ENCODE measurements around the gene KRTAP10-10. TPM values are rescaled to one million over a fixed set of nuclear protein-coding genes. Genes with fewer than 3 reads are reported as not detected.

KRTAP10-10 gene
- polyA plus RNA-seq, 2 donors = not detected

GRCh38 chr21:44647222-44647552, 10.0 kb downstream of the KRTAP10-10 start:
- H3K4me1 ChIP-seq (ENCODE audit: control insufficient read depth in 2 of 2, insufficient read depth in 2 of 2, low read length in 1 of 2) = no peaks in the 10 kb centered on the region
- H3K4me3 ChIP-seq (ENCODE audit: low read depth in 1 of 2, low read length in 2 of 2) = no peak overlapping the region
- no peaks in the 10 kb centered on the region for H3K27me3 ChIP-seq (ENCODE audit: control insufficient read depth in 1 of 2, insufficient read depth in 2 of 2, low read length in 2 of 2)
- no peak overlapping the region for H3K27ac ChIP-seq (ENCODE audit: low read depth in 2 of 2, low read length in 1 of 2)
- WGBS, 2 donors = 51 to 58% methylated on average over 8 of the region's 8 CpGs
- H3K9me3 ChIP-seq (ENCODE audit: control insufficient read depth in 2 of 2, insufficient read depth in 1 of 2, low read depth in 1 of 2, low read length in 1 of 2) = peaks cover 0 to 7% of the 10 kb centered on the region in 2 donors
- H3K36me3 ChIP-seq (ENCODE audit: control insufficient read depth in 2 of 2, insufficient read depth in 2 of 2, low read length in 1 of 2) = no peaks in the 10 kb centered on the region

GRCh38 chr21:44648557-44649311, 11.6 kb downstream of the KRTAP10-10 start:
- Histone ChIP-seq H3K9me3 (ENCODE audit: control insufficient read depth in 2 of 2, insufficient read depth in 1 of 2, low read depth in 1 of 2, low read length in 1 of 2) (peaks cover 0 to 4% of the 10 kb centered on the region in 2 donors), H3K4me3 (ENCODE audit: low read depth in 1 of 2, low read length in 2 of 2) (no peak overlapping the region), H3K27me3 (ENCODE audit: control insufficient read depth in 1 of 2, insufficient read depth in 2 of 2, low read length in 2 of 2) (no peaks in the 10 kb centered on the region), H3K4me1 (ENCODE audit: control insufficient read depth in 2 of 2, insufficient read depth in 2 of 2, low read length in 1 of 2) (no peaks in the 10 kb centered on the region), H3K36me3 (ENCODE audit: control insufficient read depth in 2 of 2, insufficient read depth in 2 of 2, low read length in 1 of 2) (no peaks in the 10 kb centered on the region), H3K27ac (ENCODE audit: low read depth in 2 of 2, low read length in 1 of 2) (no peak overlapping the region)
- WGBS, 2 donors = 76 to 81% methylated on average over 32 to 33 of the region's 33 CpGs

GRCh38 chr21:44649521-44650100, 12.5 kb downstream of the KRTAP10-10 start:
- no peak overlapping the region for H3K4me3 ChIP-seq (ENCODE audit: low read depth in 1 of 2, low read length in 2 of 2)
- H3K36me3 ChIP-seq (ENCODE audit: control insufficient read depth in 2 of 2, insufficient read depth in 2 of 2, low read length in 1 of 2) = no peaks in the 10 kb centered on the region
- H3K4me1 ChIP-seq (ENCODE audit: control insufficient read depth in 2 of 2, insufficient read depth in 2 of 2, low read length in 1 of 2) = no peaks in the 10 kb centered on the region
- 88 to 89% methylated on average over 18 of the region's 18 CpGs for WGBS, 2 donors
- no peaks in the 10 kb centered on the region for H3K27me3 ChIP-seq (ENCODE audit: control insufficient read depth in 1 of 2, insufficient read depth in 2 of 2, low read length in 2 of 2)
- H3K27ac ChIP-seq (ENCODE audit: low read depth in 2 of 2, low read length in 1 of 2) = no peak overlapping the region
- no peaks in the 10 kb centered on the region for H3K9me3 ChIP-seq (ENCODE audit: control insufficient read depth in 2 of 2, insufficient read depth in 1 of 2, low read depth in 1 of 2, low read length in 1 of 2)

- Histone ChIP-seq H3K4me3 (ENCODE audit: low read depth in 1 of 2, low read length in 2 of 2) (no peak overlapping the region), H3K9me3 (ENCODE audit: control insufficient read depth in 2 of 2, insufficient read depth in 1 of 2, low read depth in 1 of 2, low read length in 1 of 2) (no peaks in the 10 kb centered on the region), H3K36me3 (ENCODE audit: control insufficient read depth in 2 of 2, insufficient read depth in 2 of 2, low read length in 1 of 2) (no peaks in the 10 kb centered on the region), H3K27ac (ENCODE audit: low read depth in 2 of 2, low read length in 1 of 2) (no peak overlapping the region), H3K27me3 (ENCODE audit: control insufficient read depth in 1 of 2, insufficient read depth in 2 of 2, low read length in 2 of 2) (no peaks in the 10 kb centered on the region), H3K4me1 (ENCODE audit: control insufficient read depth in 2 of 2, insufficient read depth in 2 of 2, low read length in 1 of 2) (no peaks in the 10 kb centered on the region)
- 89 to 90% methylated on average over 20 of the region's 20 CpGs for WGBS, 2 donors
These were observed 13.3 kb downstream of the KRTAP10-10 start for GRCh38 chr21:44650265-44650972.

GRCh38 chr21:44650973-44651675, 14.0 kb downstream of the KRTAP10-10 start:
- Histone ChIP-seq H3K4me3 (ENCODE audit: low read depth in 1 of 2, low read length in 2 of 2) (no peak overlapping the region), H3K27ac (ENCODE audit: low read depth in 2 of 2, low read length in 1 of 2) (no peak overlapping the region), H3K36me3 (ENCODE audit: control insufficient read depth in 2 of 2, insufficient read depth in 2 of 2, low read length in 1 of 2) (no peaks in the 10 kb centered on the region), H3K9me3 (ENCODE audit: control insufficient read depth in 2 of 2, insufficient read depth in 1 of 2, low read depth in 1 of 2, low read length in 1 of 2) (no peaks in the 10 kb centered on the region), H3K27me3 (ENCODE audit: control insufficient read depth in 1 of 2, insufficient read depth in 2 of 2, low read length in 2 of 2) (no peaks in the 10 kb centered on the region), H3K4me1 (ENCODE audit: control insufficient read depth in 2 of 2, insufficient read depth in 2 of 2, low read length in 1 of 2) (no peaks in the 10 kb centered on the region)
- 83 to 92% methylated on average over 12 of the region's 12 CpGs for WGBS, 2 donors

- no peaks in the 10 kb centered on the region for H3K27me3 ChIP-seq (ENCODE audit: control insufficient read depth in 1 of 2, insufficient read depth in 2 of 2, low read length in 2 of 2)
- H3K4me3 ChIP-seq (ENCODE audit: low read depth in 1 of 2, low read length in 2 of 2) = no peak overlapping the region
- H3K36me3 ChIP-seq (ENCODE audit: control insufficient read depth in 2 of 2, insufficient read depth in 2 of 2, low read length in 1 of 2) = no peaks in the 10 kb centered on the region
- 65 to 69% methylated on average over 14 of the region's 14 CpGs for WGBS, 2 donors
- H3K27ac ChIP-seq (ENCODE audit: low read depth in 2 of 2, low read length in 1 of 2) = no peak overlapping the region
- H3K9me3 ChIP-seq (ENCODE audit: control insufficient read depth in 2 of 2, insufficient read depth in 1 of 2, low read depth in 1 of 2, low read length in 1 of 2) = no peaks in the 10 kb centered on the region
- peaks cover 0 to 6% of the 10 kb centered on the region in 2 donors for H3K4me1 ChIP-seq (ENCODE audit: control insufficient read depth in 2 of 2, insufficient read depth in 2 of 2, low read length in 1 of 2)
These were observed 16.0 kb downstream of the KRTAP10-10 start for GRCh38 chr21:44653123-44653522.

- WGBS, 2 donors = 71 to 80% methylated on average over 17 of the region's 17 CpGs
- Histone ChIP-seq H3K9me3 (ENCODE audit: control insufficient read depth in 2 of 2, insufficient read depth in 1 of 2, low read depth in 1 of 2, low read length in 1 of 2) (no peaks in the 10 kb centered on the region), H3K27me3 (ENCODE audit: control insufficient read depth in 1 of 2, insufficient read depth in 2 of 2, low read length in 2 of 2) (no peaks in the 10 kb centered on the region), H3K4me3 (ENCODE audit: low read depth in 1 of 2, low read length in 2 of 2) (no peak overlapping the region), H3K36me3 (ENCODE audit: control insufficient read depth in 2 of 2, insufficient read depth in 2 of 2, low read length in 1 of 2) (no peaks in the 10 kb centered on the region), H3K27ac (ENCODE audit: low read depth in 2 of 2, low read length in 1 of 2) (no peak overlapping the region), H3K4me1 (ENCODE audit: control insufficient read depth in 2 of 2, insufficient read depth in 2 of 2, low read length in 1 of 2) (peaks cover 0 to 6% of the 10 kb centered on the region in 2 donors)
These were observed 16.8 kb downstream of the KRTAP10-10 start for GRCh38 chr21:44653656-44654575.

- Histone ChIP-seq H3K4me1 (ENCODE audit: control insufficient read depth in 2 of 2, insufficient read depth in 2 of 2, low read length in 1 of 2) (peaks cover 0 to 6% of the 10 kb centered on the region in 2 donors), H3K36me3 (ENCODE audit: control insufficient read depth in 2 of 2, insufficient read depth in 2 of 2, low read length in 1 of 2) (no peaks in the 10 kb centered on the region), H3K27me3 (ENCODE audit: control insufficient read depth in 1 of 2, insufficient read depth in 2 of 2, low read length in 2 of 2) (no peaks in the 10 kb centered on the region), H3K4me3 (ENCODE audit: low read depth in 1 of 2, low read length in 2 of 2) (no peak within 1 kb of the TSS), H3K27ac (ENCODE audit: low read depth in 2 of 2, low read length in 1 of 2) (no peak within 1 kb of the TSS), H3K9me3 (ENCODE audit: control insufficient read depth in 2 of 2, insufficient read depth in 1 of 2, low read depth in 1 of 2, low read length in 1 of 2) (no peaks in the 10 kb centered on the region)
- 68 to 73% methylated on average over 9 of the region's 9 CpGs for WGBS, 2 donors
These were observed 17.5 kb downstream of the KRTAP10-10 start, which contains the start of gene KRTAP12-4 for GRCh38 chr21:44654576-44655175. KRTAP12-4 (minus strand) TSS chr21:44654659; CDS start chr21:44654614, 45 bp downstream.
